Ascending aorta (tissue), 2 donors: Measurements from ENCODE around the gene OLFML2A. TPM values are rescaled to one million over a fixed set of nuclear protein-coding genes. Genes with fewer than 3 reads are reported as not detected.
"Not testable (repeated sequence)": the region's sequence is repeated elsewhere in the genome, so short reads cannot be mapped to it uniquely, and the experiment has no call there.

Experiments used
- DNase-seq, 2 donors: peaks; one replicate each; pipeline ENCODE4 v3.0.0-alpha.2; 2019; ENCODE audit warnings: low spot score in 2 of 2
- H3K27ac ChIP-seq, 2 donors: fragments of 200-600 bp; sonication (generic); one replicate each; pipeline ENCODE4 v1.5.1; 2016 to 2017; ENCODE audit warnings: mild to moderate bottlenecking in 1 of 2
- H3K27me3 ChIP-seq: fragments of 200-600 bp; sonication (generic); one replicate; pipeline ENCODE4 v1.5.1; 2017
- H3K36me3 ChIP-seq, 2 donors: fragments of 200-600 bp; sonication (generic); one replicate each; pipeline ENCODE4 v1.5.1; 2016
- H3K4me1 ChIP-seq, 2 donors: fragments of 200-600 bp; sonication (generic); one replicate each; pipeline ENCODE4 v1.5.1; 2016 to 2017; ENCODE audit warnings: mild to moderate bottlenecking in 1 of 2
- H3K4me3 ChIP-seq, 2 donors: fragments of 200-600 bp; sonication (generic); one replicate each; pipeline ENCODE4 v1.5.1; 2016 to 2017; ENCODE audit warnings: mild to moderate bottlenecking in 1 of 2
- H3K9me3 ChIP-seq, 2 donors: fragments of 200-600 bp; sonication (generic); one replicate each; pipeline ENCODE4 v1.5.1; 2016
- intact Hi-C: fragments of 100-400 bp; cut with DNase I; formaldehyde crosslinking; loops from one replicate; pipeline ENCODE4 v1.15.1; 2023
- total RNA-seq: library from RNA; depleted of rRNA; stranded (reverse); fragments of >200 nt; gene quantifications from one replicate; pipeline ENCODE4 v1.1.0, GENCODE V29; 2016
- TF ChIP-seq, protein P1 (sequence below), 3 experiments: fragments of 200-600 bp in 2 of 3; fragments of 450-650 bp in 1 of 3; sonication (generic) in 2 of 3; IDR thresholded peaks; one replicate each; pipeline ENCODE4 v1.5.1; 2016 to 2019; ENCODE audit warnings: antibody characterized with exemption in 3 of 3, mild to moderate bottlenecking in 1 of 3, moderate library complexity in 1 of 3

The OLFML2A gene
- total RNA-seq, 1 donor from 2014 or later = 129 TPM

DNA sequence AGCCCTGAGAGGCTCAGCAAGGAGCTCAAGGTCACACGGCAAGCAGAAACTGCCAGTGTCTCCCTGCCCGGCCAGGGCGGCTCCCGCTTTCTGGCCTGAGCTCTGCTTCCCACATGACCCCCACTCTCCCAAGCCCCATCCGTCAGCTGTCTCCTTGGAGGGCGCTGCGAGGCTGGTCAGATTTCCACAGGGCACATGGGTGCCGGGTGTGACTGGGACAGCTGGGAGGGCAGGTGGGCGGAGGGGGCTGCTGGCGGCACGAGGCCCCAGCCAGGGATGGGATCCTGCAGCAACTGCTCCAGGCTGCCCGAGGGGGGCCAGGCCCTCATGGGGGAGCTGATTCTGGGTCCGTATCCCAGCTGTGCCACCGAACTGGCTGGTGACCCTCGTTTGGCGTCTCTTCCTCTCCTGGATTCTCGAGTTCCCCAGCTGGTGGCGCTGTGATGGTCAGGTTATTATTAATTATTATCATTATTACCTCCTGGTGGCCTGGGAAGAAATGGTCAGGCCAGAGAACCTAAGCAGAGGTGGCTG lies 63.4 kb downstream of the OLFML2A start:
- H3K9me3 ChIP-seq = no peaks in the 10 kb centered on the region
- H3K36me3 ChIP-seq = no peaks in the 10 kb centered on the region
- no peak for DNase-seq
- H3K27ac ChIP-seq = no peak overlapping the region
- intact Hi-C loops = no loop called here
- no peaks in the 10 kb centered on the region for H3K27me3 ChIP-seq
- no peak overlapping the region for H3K4me3 ChIP-seq
- TF ChIP-seq, protein P1, sequence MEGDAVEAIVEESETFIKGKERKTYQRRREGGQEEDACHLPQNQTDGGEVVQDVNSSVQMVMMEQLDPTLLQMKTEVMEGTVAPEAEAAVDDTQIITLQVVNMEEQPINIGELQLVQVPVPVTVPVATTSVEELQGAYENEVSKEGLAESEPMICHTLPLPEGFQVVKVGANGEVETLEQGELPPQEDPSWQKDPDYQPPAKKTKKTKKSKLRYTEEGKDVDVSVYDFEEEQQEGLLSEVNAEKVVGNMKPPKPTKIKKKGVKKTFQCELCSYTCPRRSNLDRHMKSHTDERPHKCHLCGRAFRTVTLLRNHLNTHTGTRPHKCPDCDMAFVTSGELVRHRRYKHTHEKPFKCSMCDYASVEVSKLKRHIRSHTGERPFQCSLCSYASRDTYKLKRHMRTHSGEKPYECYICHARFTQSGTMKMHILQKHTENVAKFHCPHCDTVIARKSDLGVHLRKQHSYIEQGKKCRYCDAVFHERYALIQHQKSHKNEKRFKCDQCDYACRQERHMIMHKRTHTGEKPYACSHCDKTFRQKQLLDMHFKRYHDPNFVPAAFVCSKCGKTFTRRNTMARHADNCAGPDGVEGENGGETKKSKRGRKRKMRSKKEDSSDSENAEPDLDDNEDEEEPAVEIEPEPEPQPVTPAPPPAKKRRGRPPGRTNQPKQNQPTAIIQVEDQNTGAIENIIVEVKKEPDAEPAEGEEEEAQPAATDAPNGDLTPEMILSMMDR (IDR thresholded peaks at IDR 0.05) = peak in 2 of 3 experiments; percentile 8 to 13
- no peaks in the 10 kb centered on the region for H3K4me1 ChIP-seq

DNA sequence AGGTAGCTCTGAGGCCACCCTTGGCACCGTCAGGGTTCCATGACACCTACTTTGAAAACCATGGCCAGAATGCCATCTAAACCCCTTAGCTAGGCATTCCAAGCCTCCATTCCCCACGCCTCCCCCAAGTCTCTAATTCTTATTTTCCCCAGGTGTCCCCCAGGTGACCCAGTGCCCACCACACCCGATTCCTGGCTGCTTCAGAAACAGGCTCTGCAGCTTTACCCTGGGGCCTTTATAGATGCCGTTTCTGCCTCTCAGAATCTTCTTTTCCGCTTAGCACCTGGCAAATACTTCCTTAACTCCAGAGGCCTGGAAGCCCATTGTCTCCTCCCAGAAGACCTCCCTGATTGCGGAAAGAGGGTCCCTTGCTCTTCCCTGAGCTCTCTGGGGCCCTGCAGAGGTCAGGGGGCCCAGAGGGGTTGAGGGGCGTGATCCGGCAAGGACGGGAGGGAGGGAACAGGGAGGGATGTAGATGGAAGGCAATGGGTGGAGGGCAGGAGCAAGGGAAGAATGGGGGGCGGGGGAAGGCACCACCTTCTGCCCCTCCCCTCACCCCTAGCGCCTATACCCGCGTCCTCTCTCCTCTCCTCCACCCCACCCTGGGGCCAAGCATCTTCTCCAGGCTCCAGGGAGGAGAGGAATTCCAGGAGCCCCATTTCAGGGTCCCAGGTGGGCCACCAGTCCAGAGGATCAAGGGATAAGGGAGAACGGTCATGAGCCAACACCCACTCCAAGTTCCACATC lies 64.3 kb downstream of the OLFML2A start:
- intact Hi-C loops = no loop called here

DNA sequence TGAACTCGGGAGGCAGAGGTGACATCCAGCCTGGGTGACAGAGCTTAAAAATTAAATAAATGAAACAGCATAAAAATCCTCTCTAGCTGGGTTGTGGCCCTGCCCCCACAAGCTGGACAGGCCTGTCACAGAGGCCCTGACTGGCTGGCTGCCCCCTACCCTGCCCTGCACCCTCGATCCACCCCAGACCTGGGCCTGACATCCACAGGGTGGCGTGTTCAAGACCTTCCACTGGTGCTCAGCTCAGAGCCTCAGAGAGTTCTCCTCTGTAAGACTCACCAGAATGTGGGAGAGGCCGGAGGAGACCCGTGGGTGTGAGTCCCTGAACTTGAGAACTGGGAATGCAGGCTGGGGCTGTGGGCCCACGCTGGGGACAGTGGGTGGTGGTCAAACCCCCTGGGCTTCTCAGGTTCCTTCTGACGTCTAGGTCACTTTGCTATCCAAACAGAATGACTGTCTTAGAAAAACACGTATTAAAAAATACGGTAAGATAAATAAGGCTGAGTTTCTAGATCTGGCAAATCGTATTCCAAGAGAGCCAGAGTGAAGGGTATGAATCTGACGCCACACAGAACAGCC lies 66.6 kb downstream of the OLFML2A start:
- no peaks in the 10 kb centered on the region for H3K9me3 ChIP-seq
- no peak for DNase-seq
- TF ChIP-seq, protein P1 (IDR thresholded peaks at IDR 0.05) = no peak
- H3K4me1 ChIP-seq = no peaks in the 10 kb centered on the region
- H3K4me3 ChIP-seq = no peak overlapping the region
- H3K27ac ChIP-seq = no peak overlapping the region
- intact Hi-C loops = no loop called here
- no peaks in the 10 kb centered on the region for H3K27me3 ChIP-seq
- H3K36me3 ChIP-seq = no peaks in the 10 kb centered on the region

More for the DNA sequence above, 64.3 kb downstream of the OLFML2A start:
- no peaks in the 10 kb centered on the region for H3K36me3 ChIP-seq
- DNase-seq = no peak
- H3K4me3 ChIP-seq = no peak overlapping the region
- no peaks in the 10 kb centered on the region for H3K27me3 ChIP-seq
- TF ChIP-seq, protein P1 (IDR thresholded peaks at IDR 0.05) = no peak
- H3K27ac ChIP-seq = no peak overlapping the region
- H3K4me1 ChIP-seq = no peaks in the 10 kb centered on the region
- H3K9me3 ChIP-seq = no peaks in the 10 kb centered on the region

DNA sequence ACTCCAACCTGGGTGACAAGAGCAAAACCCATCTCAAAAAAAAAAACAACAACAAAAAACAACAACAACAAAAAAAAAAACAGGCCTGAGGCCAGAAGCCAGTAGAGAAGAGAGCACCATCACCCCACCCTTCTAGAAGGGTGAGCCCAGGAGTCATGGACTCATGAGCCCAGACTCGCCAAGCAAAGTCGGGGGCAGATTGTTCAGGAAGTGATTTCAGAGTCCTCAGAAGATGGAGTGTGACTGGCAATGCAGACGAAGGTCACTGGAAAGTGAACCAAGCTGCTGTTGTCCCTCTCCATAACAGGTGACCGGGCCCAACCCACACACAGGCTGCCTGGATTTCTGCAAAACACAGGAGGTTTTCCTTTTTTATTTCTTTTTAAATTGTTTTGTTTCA lies 67.4 kb downstream of the OLFML2A start:
- H3K4me1 ChIP-seq = no peaks in the 10 kb centered on the region
- no peak overlapping the region for H3K4me3 ChIP-seq
- no peak for DNase-seq
- H3K27ac ChIP-seq = no peak overlapping the region
- intact Hi-C loops = no loop called here
- no peaks in the 10 kb centered on the region for H3K36me3 ChIP-seq
- H3K27me3 ChIP-seq = no peaks in the 10 kb centered on the region
- TF ChIP-seq, protein P1 (IDR thresholded peaks at IDR 0.05) = no peak
- H3K9me3 ChIP-seq = no peaks in the 10 kb centered on the region

DNA sequence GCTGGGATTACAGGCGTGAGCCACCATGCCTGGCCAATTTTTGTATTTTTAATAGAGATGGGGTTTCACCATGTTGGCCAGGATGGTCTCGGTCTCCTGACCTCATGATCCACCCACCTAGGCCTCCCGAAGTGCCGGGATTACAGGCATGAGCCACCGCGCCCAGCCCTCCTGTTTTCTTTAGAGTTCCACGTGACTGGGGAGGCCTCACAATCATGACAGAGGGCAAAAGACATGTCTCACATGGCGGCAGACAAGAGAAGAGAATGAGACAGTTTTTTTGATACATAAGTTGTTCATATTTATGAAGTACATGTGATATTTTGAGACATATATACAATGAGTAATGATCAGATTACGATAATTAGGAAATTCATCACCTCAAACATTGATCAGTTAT lies 69.5 kb downstream of the OLFML2A start:
- H3K36me3 ChIP-seq, H3K27me3 ChIP-seq, H3K9me3 ChIP-seq, intact Hi-C loops, DNase-seq, H3K27ac ChIP-seq, H3K4me1 ChIP-seq, H3K4me3 ChIP-seq: not testable (repeated sequence)

DNA sequence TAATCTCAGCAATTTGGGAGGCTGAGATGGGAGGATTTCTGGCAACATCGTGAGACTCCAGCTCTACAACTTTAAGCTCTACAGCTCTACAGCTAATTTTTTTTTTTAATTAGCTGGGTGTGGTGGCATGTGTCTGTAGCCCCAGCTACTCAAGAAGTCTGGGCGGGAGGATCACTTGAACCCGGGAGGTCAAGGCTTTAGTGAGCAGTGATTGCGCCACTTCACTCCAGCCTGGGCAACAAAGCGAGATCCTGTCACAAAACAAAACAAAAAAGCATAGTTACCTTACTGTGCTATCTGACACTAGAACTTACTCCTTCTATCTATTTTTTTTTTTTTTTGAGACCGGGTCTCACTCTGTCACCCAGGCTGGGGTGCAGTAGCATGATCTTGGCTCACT lies 70.0 kb downstream of the OLFML2A start:
- Histone ChIP-seq H3K4me1 (peaks cover 0 to 1% of the 10 kb centered on the region in 2 donors), H3K27me3 (no peaks in the 10 kb centered on the region), H3K4me3 (no peak overlapping the region), H3K36me3 (no peaks in the 10 kb centered on the region), H3K27ac (no peak overlapping the region), H3K9me3 (no peaks in the 10 kb centered on the region)
- TF ChIP-seq, protein P1 (IDR thresholded peaks at IDR 0.05) = no peak
- intact Hi-C loops = no loop called here
- no peak for DNase-seq
